Activated CD8-positive, alpha-beta memory T cell treated with anti-CD3 and anti-CD28 coated beads, Interleukin-2, amount 50 U/mL, for 24 hours (primary cell): ENCODE measurements around the gene LYZL1.
"Not testable (repeated sequence)": the region's sequence is repeated elsewhere in the genome, so short reads cannot be mapped to it uniquely, and the experiment has no call there.

Experiments used
- DNase-seq: peaks from one replicate; pipeline ENCODE4 v3.0.0-alpha.2; 2020; ENCODE audit errors: extremely low read depth

LYZL1 gene

DNA sequence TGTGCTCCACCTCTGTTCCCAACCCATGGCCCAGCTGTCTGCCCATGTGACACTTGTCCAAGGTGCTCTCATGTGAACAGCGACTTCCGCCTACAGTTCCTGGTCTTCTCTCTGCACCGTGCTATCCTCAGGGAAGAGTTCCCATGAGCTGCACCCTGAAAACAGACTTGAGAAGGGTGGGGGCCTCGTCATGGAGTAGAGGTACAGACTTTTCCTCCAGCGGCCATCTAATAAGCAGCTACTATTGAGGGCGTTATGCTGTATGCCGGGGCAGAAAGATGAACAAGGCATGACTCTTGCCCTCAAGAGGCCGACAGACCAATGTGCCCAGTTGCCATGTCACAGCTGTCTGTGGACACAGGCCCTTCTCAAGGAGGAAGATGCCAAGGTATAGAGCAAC is 25.4 kb upstream of the LYZL1 start:
- no peak for DNase-seq

DNA sequence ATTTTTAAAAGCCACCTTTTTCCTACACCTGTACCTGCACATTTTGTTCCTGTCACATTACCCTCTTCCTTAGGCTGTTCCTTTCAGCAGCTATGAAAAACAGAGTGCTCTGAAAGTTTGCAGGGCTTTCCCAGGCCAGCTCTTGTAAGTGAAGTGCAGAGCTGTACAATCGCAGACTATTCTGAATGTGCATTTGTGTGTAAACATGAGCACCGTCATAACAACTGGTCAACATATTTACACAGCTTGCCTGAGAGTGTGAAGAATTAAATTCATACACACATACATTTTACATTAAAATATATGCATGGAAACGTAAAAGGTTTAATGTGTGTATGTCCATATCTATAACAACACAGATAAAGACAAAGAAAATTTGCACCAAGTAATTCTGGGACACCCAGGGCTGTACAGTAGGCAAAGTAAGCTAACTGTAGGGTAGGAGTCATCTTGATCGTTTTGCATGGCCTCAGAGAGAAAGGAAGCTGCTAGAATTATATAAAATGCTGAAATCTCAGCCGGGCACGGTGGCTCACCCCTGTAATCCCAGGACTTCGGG is 23.6 kb upstream of the LYZL1 start:
- no peak for DNase-seq

DNA sequence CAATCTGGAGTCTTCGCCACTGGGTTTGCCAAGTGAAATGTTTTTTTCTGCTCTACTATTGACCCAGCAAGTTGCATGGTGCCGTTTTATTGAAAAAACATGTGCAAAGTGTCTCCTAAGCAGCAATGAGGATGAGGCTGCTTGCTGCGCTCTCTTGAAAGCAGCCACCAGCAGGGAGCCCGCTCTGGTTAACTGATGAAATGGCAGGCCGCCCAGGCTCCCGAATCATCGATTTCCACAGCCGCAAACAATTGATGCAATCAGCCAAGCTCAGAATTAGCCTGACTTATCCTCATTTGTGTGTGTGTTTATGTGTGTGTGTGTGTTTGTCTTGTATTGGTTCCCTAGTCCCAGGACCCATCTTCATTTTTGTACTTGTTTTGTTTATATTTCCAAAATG is 22.2 kb upstream of the LYZL1 start:
- DNase-seq: no peak

DNA sequence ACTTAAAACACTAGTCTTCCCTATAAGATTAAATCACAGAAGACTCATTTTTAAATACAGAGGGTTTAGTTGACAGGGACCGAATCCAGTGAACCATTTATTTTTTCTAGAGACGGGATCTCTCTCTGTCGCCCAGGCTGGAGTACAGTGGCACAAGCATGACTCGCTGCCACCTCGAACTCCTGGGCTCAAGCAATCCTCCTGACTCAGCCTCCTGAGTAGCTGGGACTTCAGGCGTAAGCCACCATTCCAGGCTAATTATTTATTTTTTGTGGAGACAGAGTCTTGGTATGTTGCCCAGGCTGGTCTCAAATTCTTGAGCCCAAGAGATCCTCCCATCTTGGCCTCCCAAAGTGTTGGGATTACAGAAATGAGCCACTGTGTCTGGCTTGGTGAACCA is 20.9 kb upstream of the LYZL1 start:
- DNase-seq: no peak

DNA sequence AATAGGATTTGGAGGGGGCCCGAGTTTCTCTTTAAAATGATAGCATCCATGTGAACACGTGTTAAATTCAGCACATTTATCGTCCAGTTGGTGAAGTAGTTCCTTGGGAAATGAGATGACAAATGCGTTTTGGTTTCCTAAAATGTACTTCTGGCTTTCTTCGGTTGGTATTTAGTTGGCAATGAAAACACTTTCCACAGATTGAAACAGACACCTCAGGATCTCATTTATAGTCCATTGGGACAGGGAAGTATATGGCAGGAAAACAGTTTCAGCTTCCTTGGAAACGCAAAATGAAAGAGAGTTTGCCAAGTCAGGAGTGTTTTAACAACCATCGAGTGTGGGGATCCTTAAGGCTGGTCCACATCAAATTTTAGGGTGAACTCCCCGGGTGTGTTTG is 19.4 kb upstream of the LYZL1 start:
- no peak for DNase-seq

DNA sequence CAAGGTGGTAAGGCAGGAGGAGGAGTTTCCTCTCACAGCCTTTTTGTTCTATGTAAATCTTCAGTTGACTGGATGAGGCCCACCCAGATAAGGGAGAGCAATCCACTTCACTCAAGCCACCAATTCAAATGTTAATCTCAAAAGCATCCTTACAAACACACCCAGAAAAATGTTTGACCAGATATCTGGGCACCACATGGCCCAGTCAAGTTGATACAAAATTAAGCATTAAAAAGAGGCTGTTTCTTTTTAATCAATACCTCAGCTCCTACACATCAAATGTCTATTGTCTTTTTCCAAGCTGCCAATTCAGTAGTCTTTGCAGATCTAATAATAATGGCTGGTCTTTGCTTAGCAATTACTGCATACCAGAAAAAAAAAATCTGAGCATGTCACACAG is 18.0 kb upstream of the LYZL1 start:
- DNase-seq: no peak

DNA sequence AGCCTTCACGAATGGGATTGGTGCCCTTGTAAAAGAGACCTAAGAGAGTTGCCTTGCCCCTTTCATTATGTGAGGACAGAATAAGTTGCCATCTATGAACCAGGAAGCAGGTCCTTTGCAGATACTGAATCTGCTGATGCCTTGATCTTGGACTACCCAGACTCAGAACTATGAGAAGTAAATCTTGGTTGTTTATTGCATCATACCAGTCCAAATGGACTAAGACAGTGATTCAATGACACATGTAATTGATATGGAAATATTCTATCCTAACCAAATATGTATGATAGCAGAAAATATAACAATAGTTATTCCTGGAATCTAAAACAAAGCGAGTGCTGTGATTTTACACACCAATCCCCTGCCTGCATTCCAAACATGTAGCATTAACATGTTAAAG is 17.0 kb upstream of the LYZL1 start:
- no peak for DNase-seq

- DNase-seq: no peak
These were observed 15.4 kb upstream of the LYZL1 start for GRCh38 chr10:29273478-29273877.

- DNase-seq: no peak
These were observed 12.5 kb upstream of the LYZL1 start for GRCh38 chr10:29276251-29276850.

- DNase-seq: no peak
These were observed 11.6 kb upstream of the LYZL1 start for GRCh38 chr10:29277296-29277695.

- no peak for DNase-seq
These were observed 8.9 kb upstream of the LYZL1 start for GRCh38 chr10:29279779-29280487.

DNA sequence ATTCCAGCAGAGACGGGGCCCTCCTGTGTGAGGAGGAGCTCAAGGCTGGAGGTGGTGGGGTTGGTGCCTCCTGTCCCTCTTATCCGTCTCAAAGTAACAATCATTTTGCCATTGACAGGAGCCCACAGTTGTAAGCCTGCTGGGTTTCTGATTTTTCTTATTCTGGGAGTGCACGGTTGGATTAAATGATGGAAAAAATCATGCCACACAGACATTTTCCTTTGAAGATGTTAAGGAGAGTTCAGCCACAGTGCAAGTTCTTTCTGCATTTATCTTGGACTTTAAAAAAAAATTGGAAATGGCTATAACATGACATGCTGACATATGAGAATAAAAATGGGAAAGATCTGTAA is 8.4 kb upstream of the LYZL1 start:
- no peak for DNase-seq

- no peak for DNase-seq
These were observed 3.2 kb upstream of the LYZL1 start for GRCh38 chr10:29285624-29286051.

- no peak for DNase-seq
These were observed 1.2 kb upstream of the LYZL1 start for GRCh38 chr10:29287635-29288034.

DNA sequence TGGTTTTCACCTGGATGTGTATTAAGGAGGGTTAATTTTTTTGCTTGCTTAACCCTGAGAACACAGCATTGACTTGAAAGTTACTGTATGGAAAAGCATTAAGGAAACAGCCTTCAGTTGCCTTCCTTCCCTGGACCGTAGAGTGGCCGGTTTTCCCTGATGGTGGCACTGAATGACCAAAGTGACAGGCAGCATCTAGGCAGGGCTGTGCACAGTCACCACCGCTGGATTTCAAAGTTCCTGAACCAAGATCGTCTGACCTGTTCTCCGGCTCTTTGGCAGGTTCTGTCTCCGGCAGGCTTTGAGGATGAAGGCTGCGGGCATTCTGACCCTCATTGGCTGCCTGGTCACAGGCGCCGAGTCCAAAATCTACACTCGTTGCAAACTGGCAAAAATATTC is 2.7 kb downstream of the LYZL1 start:
- DNase-seq: not testable (repeated sequence)

DNA sequence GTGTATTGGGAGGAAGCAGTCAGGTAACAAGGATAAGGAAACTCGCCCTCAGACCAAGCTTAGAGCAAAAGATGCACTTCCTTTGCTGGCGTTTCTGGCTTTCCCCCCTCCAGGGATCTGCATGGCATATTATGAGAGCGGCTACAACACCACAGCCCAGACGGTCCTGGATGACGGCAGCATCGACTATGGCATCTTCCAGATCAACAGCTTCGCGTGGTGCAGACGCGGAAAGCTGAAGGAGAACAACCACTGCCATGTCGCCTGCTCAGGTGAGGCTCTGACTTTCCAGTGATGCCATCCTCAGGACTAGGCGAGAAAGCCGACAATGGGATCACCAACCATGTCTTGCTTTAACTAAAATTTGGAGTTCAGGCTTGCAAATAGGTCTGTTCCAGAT is 3.5 kb downstream of the LYZL1 start:
- DNase-seq: not testable (repeated sequence)

DNA sequence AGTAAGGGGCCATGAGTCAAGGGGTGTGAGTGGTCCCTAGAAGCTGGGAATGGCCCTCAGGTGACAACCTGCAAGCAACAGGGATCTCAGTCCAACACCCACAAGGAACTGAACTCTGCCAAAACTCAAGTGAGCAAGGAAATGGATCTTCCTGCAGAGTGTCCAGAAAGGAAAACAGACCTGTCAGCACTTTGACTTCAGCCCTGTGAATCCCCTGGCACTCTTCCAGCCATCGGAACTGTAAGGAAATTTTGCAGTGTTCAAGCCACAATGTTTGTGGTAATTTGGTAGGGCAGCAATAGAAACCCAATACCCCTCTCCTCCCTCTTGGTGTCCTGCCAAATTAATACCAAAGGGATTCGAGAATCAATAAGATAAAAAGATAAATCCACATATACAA is 6.9 kb downstream of the LYZL1 start:
- no peak for DNase-seq

DNA sequence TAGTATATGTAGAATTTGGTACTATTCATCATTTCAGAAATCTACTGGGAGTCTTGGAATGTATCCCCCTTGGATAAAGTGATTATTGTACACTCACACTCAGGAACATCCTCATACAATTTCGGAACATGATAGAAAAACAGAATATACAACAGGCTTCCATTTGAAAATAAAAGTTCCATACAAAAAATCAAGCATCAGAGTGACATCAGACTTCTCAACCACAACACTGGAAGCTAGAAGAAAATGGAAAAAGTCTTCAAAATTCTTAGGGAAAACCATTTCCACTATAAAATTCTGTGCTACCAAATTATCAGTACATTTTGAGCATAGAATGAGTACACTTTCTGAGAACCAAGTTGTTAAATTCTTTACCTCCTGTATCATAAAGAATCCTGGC is 8.8 kb downstream of the LYZL1 start:
- no peak for DNase-seq

DNA sequence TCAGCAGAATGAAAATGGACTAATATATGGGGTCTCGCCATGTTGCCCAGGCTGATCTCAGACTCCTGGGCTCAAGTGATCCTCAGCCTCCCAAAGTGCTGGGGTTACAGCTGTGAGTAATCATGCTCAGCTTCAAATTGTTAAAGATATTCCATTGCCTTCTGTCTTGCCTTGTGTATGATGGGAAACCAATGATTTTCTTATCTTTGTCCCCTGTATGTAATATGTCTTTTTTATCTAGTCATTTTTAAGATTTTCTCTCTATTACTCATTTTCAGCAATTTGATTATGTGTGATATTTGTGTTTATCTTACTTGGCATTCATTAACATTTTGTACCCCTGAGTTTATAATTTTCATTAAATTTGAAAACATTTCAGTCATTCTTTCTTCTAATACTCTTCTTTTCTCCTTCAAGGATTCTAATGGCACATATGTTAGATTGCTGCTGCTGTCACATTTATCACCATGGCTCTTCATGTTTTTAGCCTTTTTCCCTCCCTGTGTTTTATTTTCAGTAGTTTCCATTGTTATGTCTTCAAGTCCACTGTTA is 12.6 kb downstream of the LYZL1 start:
- no peak for DNase-seq

- DNase-seq: no peak
These were observed 13.6 kb downstream of the LYZL1 start for GRCh38 chr10:29302499-29302898.

GRCh38 chr10:29304264-29304994 is 15.6 kb downstream of the LYZL1 start:
- no peak for DNase-seq

DNA sequence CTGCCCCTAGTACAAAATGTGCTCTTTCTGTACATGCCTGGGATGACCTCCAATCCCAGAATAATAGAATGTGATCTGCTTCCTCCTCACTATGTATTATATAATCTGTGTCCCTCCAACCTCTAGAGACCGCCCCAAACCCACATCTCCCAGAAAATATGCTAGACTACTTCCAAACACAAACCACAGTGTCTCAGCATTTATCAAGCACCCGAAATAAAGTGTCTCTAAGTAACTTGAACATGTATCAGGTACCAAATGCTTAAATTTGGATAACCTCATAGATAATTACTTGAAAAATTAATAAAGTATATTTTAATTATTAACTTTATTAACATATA is 16.1 kb downstream of the LYZL1 start:
- no peak for DNase-seq

DNA sequence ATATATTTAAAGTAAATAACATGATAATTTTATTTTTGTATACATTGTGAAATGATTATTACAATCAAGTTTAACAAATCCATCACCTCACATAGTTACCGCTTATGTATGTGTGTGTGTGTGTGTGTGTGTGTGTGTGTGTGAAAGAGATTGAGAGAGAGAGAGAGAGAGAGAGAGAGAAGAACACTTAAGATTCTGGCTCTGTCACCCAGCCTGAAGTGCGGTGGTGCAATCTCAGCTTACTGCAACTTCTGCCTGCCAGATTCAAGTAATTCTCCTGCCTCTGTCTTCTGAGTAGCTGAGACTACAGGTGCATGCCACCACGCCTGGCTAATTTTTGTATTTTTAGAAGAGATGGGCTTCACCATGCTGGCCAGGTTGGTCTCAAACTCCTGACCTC is 17.8 kb downstream of the LYZL1 start:
- no peak for DNase-seq
